SH-SY5Y (cell line): ENCODE measurements around the gene SDHD.

Experiments used
- GATA2 ChIP-seq: IDR thresholded peaks from 2 replicates; pipeline ENCODE4 v1.6.1; 2011; ENCODE audit warnings: mild to moderate bottlenecking, low read depth, low read length
- GATA3 ChIP-seq: IDR thresholded peaks from 2 replicates; pipeline ENCODE4 v1.6.1; 2011; ENCODE audit warnings: low read depth, mild to moderate bottlenecking, low read length, moderate library complexity

The SDHD gene

GRCh38 chr11:112085822-112086421, 751 bp upstream of the SDHD start:
- no peak for TF ChIP-seq GATA3
- no peak for TF ChIP-seq GATA2

- no peak for TF ChIP-seq GATA3
- no peak for TF ChIP-seq GATA2
Observed at GRCh38 chr11:112087212-112087611, 539 bp downstream of the SDHD start.

GRCh38 chr11:112096194-112096593, 9.5 kb downstream of the SDHD start:
- TF ChIP-seq GATA2 (no peak), GATA3 (no peak)

- TF ChIP-seq GATA3, result no peak
- TF ChIP-seq GATA2, result no peak
Observed at GRCh38 chr11:112097734-112098528, 11.3 kb downstream of the SDHD start.

- no peak for TF ChIP-seq GATA2
- no peak for TF ChIP-seq GATA3
Observed at GRCh38 chr11:112100462-112100861, 13.8 kb downstream of the SDHD start.

- TF ChIP-seq GATA2, result no peak
- no peak for TF ChIP-seq GATA3
Observed at GRCh38 chr11:112103446-112103845, 16.8 kb downstream of the SDHD start.

- TF ChIP-seq GATA3 (no peak), GATA2 (no peak)
Observed at GRCh38 chr11:112106070-112106469, 19.4 kb downstream of the SDHD start.

GRCh38 chr11:112113539-112114457, 27.1 kb downstream of the SDHD start:
- no peak for TF ChIP-seq GATA3
- TF ChIP-seq GATA2, result no peak

- no peak for TF ChIP-seq GATA2
- TF ChIP-seq GATA3, result no peak
Observed at GRCh38 chr11:112114460-112114859, 27.8 kb downstream of the SDHD start.

GRCh38 chr11:112115386-112115785, 28.7 kb downstream of the SDHD start:
- TF ChIP-seq GATA3 (no peak), GATA2 (no peak)

- TF ChIP-seq GATA2 (no peak), GATA3 (no peak)
Observed at GRCh38 chr11:112118176-112118575, 31.5 kb downstream of the SDHD start.

- TF ChIP-seq GATA3, result no peak
- TF ChIP-seq GATA2, result no peak
Observed at GRCh38 chr11:112121981-112122615, 35.4 kb downstream of the SDHD start.

- TF ChIP-seq GATA3, result no peak
- no peak for TF ChIP-seq GATA2
Observed at GRCh38 chr11:112123129-112123528, 36.5 kb downstream of the SDHD start.

GRCh38 chr11:112127056-112127455, 40.4 kb downstream of the SDHD start:
- TF ChIP-seq GATA2, result no peak
- TF ChIP-seq GATA3, result no peak
